Neuron (in vitro differentiated cells): ENCODE results near the gene FTCDNL1.

Experiments used
- H2AFZ ChIP-seq: one replicate; pipeline ENCODE4 v1.6.1; 2013; ENCODE audit warnings: low read depth, mild to moderate bottlenecking, inconsistent platforms, low read length, moderate library complexity
- H3K27me3 ChIP-seq: one replicate; pipeline ENCODE4 v1.6.1; 2013; ENCODE audit warnings: low read length; ENCODE audit not compliant: insufficient read depth
- H3K36me3 ChIP-seq: one replicate; pipeline ENCODE4 v1.6.1; 2013; ENCODE audit warnings: low read length; ENCODE audit not compliant: insufficient read depth
- H3K4me1 ChIP-seq: one replicate; pipeline ENCODE4 v1.6.1; 2013; ENCODE audit warnings: low read length; ENCODE audit not compliant: insufficient read depth
- H3K4me3 ChIP-seq: 2 replicates; pipeline ENCODE4 v1.5.1; 2013; ENCODE audit warnings: mild to moderate bottlenecking, low read length, moderate library complexity
- H3K9me3 ChIP-seq: one replicate; pipeline ENCODE4 v1.6.1; 2013; ENCODE audit warnings: low read length

Gene FTCDNL1

GRCh38 chr2:199739413-199740110 lies 111.4 kb downstream of the FTCDNL1 start:
- H3K27me3 ChIP-seq, result peaks cover 4% of the 10 kb centered on the region
- H3K4me1 ChIP-seq, result no peaks in the 10 kb centered on the region
- H3K9me3 ChIP-seq, result no peaks in the 10 kb centered on the region
- no peak overlapping the region for H3K4me3 ChIP-seq
- no peak overlapping the region for H2AFZ ChIP-seq
- H3K36me3 ChIP-seq, result no peaks in the 10 kb centered on the region

- Histone ChIP-seq H3K36me3 (no peaks in the 10 kb centered on the region), H3K4me3 (no peak overlapping the region), H3K27me3 (peaks cover 4% of the 10 kb centered on the region), H3K4me1 (no peaks in the 10 kb centered on the region), H3K9me3 (no peaks in the 10 kb centered on the region), H2AFZ (no peak overlapping the region)
Observed at GRCh38 chr2:199738727-199739412, 112.1 kb downstream of the FTCDNL1 start.

- no peaks in the 10 kb centered on the region for H3K36me3 ChIP-seq
- H2AFZ ChIP-seq, result no peak overlapping the region
- H3K27me3 ChIP-seq, result peaks cover 4% of the 10 kb centered on the region
- no peaks in the 10 kb centered on the region for H3K4me1 ChIP-seq
- no peaks in the 10 kb centered on the region for H3K9me3 ChIP-seq
- H3K4me3 ChIP-seq, result no peak overlapping the region
Observed at GRCh38 chr2:199734651-199735050, 116.3 kb downstream of the FTCDNL1 start.

- H3K4me3 ChIP-seq, result no peak overlapping the region
- no peaks in the 10 kb centered on the region for H3K36me3 ChIP-seq
- no peaks in the 10 kb centered on the region for H3K9me3 ChIP-seq
- no peak overlapping the region for H2AFZ ChIP-seq
- H3K27me3 ChIP-seq, result peaks cover 4% of the 10 kb centered on the region
- no peaks in the 10 kb centered on the region for H3K4me1 ChIP-seq
Observed at GRCh38 chr2:199734011-199734410, 117.0 kb downstream of the FTCDNL1 start.

- no peaks in the 10 kb centered on the region for H3K4me1 ChIP-seq
- no peak overlapping the region for H3K4me3 ChIP-seq
- H2AFZ ChIP-seq, result no peak overlapping the region
- H3K27me3 ChIP-seq, result no peaks in the 10 kb centered on the region
- H3K9me3 ChIP-seq, result no peaks in the 10 kb centered on the region
- H3K36me3 ChIP-seq, result no peaks in the 10 kb centered on the region
Observed at GRCh38 chr2:199727801-199728200, 123.2 kb downstream of the FTCDNL1 start.

- Histone ChIP-seq H2AFZ (no peak overlapping the region), H3K4me3 (no peak overlapping the region), H3K36me3 (no peaks in the 10 kb centered on the region), H3K9me3 (no peaks in the 10 kb centered on the region), H3K27me3 (no peaks in the 10 kb centered on the region), H3K4me1 (no peaks in the 10 kb centered on the region)
Observed at GRCh38 chr2:199727306-199727705, 123.7 kb downstream of the FTCDNL1 start.

GRCh38 chr2:199718074-199718473 lies 132.9 kb downstream of the FTCDNL1 start:
- Histone ChIP-seq H2AFZ (no peak overlapping the region), H3K27me3 (no peaks in the 10 kb centered on the region), H3K4me3 (no peak overlapping the region), H3K4me1 (no peaks in the 10 kb centered on the region), H3K9me3 (no peaks in the 10 kb centered on the region), H3K36me3 (no peaks in the 10 kb centered on the region)

- no peak overlapping the region for H3K4me3 ChIP-seq
- H3K27me3 ChIP-seq, result no peaks in the 10 kb centered on the region
- H3K36me3 ChIP-seq, result no peaks in the 10 kb centered on the region
- no peaks in the 10 kb centered on the region for H3K9me3 ChIP-seq
- no peaks in the 10 kb centered on the region for H3K4me1 ChIP-seq
- no peak overlapping the region for H2AFZ ChIP-seq
Observed at GRCh38 chr2:199717587-199717907, 133.4 kb downstream of the FTCDNL1 start.

GRCh38 chr2:199716807-199717586 lies 134.0 kb downstream of the FTCDNL1 start:
- H2AFZ ChIP-seq, result no peak overlapping the region
- no peaks in the 10 kb centered on the region for H3K4me1 ChIP-seq
- no peaks in the 10 kb centered on the region for H3K36me3 ChIP-seq
- H3K27me3 ChIP-seq, result no peaks in the 10 kb centered on the region
- H3K4me3 ChIP-seq, result no peak overlapping the region
- no peaks in the 10 kb centered on the region for H3K9me3 ChIP-seq

GRCh38 chr2:199713746-199714145 lies 137.2 kb downstream of the FTCDNL1 start:
- Histone ChIP-seq H3K4me3 (no peak overlapping the region), H2AFZ (no peak overlapping the region), H3K9me3 (no peaks in the 10 kb centered on the region), H3K27me3 (no peaks in the 10 kb centered on the region), H3K36me3 (no peaks in the 10 kb centered on the region), H3K4me1 (no peaks in the 10 kb centered on the region)

GRCh38 chr2:199710551-199710950 lies 140.4 kb downstream of the FTCDNL1 start:
- Histone ChIP-seq H3K27me3 (no peaks in the 10 kb centered on the region), H2AFZ (no peak overlapping the region), H3K4me3 (no peak overlapping the region), H3K36me3 (no peaks in the 10 kb centered on the region), H3K9me3 (peaks cover 1% of the 10 kb centered on the region), H3K4me1 (no peaks in the 10 kb centered on the region)
